ENCODE measurements around the gene STXBP4.
"Not testable (repeated sequence)": the region's sequence is repeated elsewhere in the genome, so short reads cannot be mapped to it uniquely, and the experiment has no call there.

The STXBP4 gene

DNA sequence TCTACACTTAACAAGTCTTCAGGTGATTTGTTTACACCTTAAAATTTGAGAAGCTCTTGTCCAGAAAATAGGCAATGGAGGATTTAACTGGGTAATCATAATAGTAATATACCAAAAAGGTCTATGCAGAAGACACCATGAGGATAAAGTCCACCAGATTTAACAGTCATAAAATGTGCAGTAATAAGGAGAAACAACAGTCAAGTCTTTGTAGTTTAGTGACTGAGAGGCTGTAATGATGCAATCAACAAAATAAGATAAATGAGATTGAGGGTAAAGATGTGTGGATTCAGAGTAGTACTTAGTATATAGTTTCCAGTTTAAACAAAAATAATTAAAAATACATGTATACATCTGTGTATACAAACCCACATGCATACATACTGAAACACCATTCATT lies 91.2 kb downstream of the STXBP4 start:
- DNase-seq: no peak

DNA sequence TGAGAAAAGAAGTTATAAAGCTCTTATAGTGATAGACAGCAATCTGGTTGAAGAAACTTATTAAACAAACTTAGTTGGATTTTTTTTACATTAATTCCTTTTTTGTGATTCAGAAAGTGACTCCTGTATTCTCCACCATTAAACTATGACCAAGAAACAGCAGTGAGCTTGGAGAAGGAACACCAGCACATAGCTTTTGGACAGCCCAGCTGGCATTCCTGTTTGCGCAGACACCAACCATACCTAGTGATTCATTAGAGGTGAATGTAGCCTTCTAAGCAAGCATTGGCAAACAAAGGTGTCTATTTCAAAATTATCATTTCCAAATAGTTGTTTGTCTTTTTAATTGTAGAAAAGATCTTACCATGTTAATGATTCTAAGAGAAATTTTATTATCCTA lies 94.4 kb downstream of the STXBP4 start:
- DNase-seq: no peak

DNA sequence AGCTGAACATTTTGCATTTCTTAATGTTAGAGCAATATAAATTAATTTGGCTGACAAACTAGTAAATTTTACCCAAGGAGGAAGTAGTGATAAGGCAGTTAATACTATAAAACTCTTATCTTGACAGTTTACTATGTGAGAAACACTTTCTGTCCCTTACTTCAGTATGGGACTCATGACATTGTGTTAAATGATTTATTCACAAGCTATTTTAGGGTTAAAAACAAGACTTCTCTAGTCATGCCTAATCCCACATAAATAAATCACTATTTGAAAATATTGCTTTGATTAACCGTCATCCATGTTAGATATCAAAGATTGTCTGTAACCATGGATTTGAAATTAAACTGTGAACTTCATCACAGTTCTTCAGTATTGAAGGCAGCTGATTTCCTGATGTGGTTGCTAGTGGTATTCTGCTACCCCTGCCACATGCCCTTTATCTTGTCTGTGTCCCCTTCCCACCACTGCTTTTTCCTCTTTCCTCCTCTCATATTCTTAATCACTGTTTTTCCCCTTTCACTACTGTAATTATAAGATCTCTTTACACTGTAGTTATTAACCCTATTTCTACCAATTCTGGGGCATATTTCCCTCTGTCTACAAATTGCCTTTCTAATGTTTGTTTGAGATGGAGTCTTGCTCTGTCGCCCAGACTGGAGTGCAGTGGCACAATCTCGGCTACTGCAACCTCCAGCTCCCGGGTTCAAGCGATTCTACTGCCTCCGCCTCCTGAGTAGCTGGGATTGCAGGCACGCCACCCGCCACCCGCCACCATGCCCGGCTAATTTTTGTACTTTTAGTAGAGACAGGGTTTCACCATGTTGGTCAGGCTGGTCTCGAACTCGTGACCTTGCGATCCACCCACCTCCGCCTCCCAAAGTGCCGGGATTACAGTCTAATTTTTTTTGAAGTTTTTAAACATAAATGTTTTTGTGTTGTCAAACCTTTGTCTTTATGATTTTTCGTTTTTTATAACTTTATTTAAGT lies 95.6 kb downstream of the STXBP4 start:
- no peak for DNase-seq

DNA sequence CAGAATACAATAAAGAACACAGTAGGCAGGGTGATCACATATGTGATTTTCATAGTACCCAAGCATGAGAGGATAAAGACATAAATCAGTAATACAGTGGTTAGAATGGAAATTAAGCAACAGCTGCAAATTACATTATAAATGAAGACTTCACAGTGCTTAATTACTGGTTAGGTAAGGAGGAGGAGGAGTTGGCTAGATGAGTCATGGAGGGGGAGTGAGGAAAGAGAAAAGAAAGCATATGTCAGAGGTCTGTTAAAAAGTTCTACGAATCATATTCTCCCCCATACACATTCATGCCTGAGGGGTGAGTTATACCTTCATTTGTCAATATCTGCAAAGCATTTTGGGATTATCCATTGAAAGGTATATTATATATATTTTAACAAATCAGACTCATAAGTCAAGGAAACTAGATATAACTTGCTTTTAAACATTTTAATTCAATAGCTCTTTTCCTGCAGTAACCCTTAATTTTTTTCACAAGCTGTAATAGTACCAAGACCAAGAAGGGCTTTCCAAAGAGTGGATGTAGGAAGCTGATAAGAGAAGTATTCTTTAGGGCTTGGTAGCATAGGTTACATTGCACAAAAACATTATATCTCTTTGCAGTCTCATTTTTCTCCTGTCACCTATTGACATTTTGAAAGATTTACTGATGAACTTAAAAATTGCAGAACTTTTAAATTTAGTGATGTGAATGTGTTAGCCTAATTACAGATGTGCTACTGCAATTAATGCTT lies 99.3 kb downstream of the STXBP4 start:
- no peak for DNase-seq

DNA sequence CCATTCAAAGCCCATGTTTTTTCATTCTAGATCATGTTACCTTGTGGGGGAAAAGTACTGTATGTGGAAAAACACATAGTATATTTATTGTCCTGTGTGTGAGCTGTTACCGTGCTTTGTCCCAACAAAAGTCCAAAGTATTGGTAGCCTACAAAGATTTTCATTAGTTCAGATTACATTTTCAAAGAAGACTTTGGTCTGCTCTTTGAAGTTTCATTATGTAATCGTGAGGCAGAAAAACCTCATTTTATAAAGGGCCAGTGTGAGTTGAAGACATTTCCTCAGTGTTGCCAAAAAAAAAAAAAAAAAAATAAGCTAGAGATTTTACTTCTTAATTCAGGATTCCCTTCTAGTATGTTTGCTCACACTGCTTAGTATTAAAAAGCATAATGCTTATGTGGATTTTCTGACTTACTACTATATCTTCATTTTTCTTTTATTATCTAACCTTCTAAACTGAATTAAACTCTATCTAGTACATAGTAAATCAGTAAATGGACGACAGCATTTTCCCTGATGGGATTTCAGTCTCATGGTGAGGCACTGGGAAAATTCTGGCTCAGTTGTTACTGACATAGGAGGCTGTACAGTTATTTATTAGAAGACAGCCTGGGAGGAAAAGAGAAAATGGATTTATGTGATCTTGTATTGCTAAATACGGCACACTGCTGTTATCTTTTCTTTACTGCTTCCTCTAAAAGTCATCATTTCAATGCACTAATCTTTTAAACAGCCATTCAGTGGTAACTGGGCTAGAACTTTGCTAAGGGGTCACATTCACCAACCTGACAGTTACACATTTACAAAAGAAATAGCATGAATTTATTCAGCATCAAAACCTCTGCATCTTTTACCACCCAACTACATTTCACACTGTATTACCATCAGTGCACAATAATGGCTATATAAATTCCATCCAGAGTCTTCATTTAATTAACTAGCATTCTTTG lies 100.6 kb downstream of the STXBP4 start:
- DNase-seq: no peak

DNA sequence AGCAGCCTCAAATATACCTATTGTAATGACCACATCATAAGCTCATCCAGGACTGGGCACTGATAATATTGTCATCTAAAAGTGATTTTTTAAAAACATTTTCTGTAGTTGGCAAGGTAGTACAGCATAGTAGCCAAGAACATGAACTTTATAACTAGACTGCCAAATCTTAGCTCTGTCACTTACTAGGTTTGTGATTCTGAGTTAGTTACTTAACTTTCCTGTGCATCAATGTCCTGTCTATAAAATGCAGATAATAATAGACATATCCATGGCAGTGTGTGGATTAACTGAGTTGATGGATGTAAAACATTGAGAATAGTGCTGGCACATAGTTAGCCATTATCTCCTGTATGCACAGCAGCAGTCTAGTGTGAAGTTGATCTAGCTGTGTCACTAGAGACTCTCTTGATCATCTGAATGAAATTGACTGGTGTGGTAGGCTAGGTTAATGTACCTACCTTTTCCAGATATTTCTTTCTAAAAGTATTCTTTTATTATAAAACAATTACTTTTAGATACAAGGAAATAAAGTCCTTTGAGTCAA lies 101.5 kb downstream of the STXBP4 start:
- DNase-seq: no peak

DNA sequence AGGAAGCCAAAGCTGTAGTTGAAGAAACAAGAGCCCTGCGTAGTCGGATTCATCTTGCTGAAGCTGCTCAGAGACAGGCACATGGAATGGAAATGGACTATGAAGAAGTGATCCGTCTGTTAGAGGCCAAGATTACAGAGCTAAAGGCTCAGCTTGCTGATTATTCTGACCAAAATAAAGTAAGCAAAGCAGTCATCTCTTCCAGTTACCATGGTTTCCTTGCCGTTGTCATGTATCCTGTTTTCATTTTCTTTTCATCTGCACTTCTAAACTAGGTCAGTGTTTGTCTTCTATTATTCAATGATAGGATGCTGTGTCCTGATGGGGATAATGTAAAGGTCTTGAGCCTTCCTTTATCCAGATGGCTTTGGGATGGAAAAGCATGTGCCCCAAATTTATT lies 104.3 kb downstream of the STXBP4 start:
- DNase-seq: no peak

DNA sequence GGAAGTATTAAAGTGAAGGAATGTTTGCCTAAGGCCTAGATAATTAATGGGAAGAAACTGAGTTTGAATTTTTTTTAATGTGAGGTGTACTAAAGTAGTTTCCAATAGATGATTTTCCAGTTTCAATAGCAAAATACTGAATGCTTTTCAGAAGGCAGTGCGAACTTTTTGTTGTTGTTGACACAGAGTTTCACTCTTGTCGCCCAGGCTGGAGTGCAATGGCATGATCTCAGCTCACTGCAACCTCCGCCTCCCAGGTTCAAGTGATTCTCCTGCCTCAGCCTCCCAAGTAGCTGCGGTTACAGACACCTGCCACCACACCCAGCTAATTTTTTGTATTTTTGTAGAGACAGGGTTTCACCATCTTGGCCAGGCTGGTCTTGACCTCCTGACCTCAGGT lies 104.9 kb downstream of the STXBP4 start:
- not testable (repeated sequence) for DNase-seq

DNA sequence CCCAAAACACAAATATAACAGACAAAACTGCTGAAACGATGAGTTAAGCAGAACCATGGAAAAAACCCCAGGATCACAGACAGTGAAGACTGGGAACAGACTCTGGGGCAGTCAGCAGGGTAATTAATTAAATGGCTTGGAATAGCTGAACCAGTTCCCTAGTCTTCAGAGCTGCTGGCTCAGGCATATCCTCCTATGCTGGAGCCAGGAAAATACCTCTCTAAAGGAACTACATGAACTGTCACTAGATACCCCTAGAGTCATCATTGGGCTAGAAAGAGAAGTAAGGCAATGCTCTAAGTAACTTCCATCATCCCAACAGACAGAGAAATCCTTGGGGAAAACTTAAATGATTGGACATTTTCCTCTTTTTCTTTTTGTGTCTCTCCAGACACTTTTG lies 113.0 kb downstream of the STXBP4 start:
- no peak for DNase-seq

DNA sequence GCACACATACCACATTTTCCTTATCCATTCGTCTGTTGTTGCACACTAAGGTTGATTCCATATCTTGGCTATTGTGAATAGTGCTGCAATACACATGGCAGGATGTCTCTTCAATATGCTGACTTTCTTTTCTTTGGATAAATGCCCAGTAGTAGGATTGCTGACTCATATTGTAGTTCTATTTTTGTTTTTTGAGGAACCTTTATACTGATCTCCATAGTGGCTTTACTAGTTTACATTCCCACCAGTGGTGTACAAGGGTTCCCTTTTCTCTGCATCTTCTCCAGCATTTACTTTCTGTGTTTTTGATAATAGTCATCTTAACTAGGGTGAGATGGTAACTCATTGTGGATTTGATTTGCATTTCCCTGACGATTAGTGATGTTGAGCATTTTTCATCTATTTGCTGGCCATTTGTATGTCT lies 118.1 kb downstream of the STXBP4 start:
- peak; percentile 67 for DNase-seq

DNA sequence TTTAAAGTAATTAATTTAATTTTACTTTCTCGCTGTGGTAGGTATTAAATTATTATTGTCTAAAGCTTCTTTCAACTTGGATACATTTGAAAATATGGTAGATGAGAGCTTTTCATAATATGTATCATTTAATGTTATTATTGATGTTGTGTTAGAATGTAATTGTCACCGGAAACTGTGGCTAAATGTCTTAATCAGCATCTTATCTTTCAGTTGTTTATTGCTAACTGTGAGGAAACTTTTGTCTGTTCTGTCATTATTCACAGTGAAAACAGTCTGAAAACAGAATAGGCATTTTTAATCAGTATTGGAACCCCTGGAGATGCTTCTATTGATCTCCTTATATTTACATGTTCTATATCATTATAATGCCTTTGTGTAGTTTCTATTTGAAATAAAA lies 120.7 kb downstream of the STXBP4 start:
- no peak for DNase-seq

DNA sequence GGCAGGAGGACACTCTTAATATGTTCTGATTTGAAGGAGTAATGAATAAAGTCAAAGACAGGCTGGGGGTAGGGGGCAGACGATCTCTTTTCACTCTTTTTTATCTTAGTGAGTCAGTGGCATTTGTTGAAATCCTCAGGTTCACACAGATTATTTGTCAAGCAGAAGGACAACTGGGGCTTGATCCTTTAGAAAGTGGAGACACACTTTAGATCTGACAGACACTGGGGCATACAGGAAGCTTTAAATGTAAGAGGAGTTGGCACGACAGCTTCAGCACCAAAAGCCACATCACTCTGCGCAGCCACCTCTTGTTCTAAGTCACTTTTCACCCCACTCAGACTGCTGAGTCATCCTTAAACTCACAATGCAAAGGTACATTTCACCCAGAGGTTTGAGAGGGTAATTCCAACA lies 121.5 kb downstream of the STXBP4 start:
- DNase-seq: peak; percentile 72

DNA sequence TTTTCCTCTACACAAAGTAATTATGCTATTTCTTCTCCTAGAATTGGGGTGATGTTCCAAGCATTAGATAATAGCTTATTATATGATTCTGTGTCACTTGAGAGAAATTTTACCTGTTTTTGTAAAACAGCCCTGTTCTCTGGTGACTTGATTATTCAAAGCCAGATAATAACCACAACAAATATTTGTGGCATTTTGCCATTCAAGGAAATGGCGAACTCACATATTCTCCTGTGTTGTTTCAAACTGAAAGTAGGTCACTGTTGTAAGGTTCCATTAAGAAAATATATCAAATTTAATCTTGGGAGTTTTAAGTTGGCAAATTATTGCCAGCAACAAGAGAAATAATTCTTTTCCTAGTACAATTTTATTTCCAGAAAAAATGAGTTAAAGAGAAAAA lies 124.8 kb downstream of the STXBP4 start:
- no peak for DNase-seq

DNA sequence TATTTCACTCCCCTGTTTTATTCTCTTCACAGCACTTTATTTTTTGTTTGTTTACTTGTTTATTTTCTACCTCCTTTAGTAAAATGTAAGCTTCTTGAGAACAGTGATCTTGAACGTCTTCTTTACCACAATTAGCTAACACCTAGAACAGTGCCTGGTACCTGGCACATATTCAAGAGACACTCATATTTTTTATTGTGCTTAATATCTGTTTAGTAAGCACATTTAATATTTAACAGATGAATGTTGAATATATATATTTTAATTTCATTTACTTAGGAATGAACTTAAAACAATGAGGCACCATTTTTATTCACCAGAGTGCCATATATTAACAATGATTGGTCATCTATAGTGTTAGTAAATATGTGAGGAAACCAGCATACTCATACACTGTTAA lies 130.2 kb downstream of the STXBP4 start:
- DNase-seq: no peak

DNA sequence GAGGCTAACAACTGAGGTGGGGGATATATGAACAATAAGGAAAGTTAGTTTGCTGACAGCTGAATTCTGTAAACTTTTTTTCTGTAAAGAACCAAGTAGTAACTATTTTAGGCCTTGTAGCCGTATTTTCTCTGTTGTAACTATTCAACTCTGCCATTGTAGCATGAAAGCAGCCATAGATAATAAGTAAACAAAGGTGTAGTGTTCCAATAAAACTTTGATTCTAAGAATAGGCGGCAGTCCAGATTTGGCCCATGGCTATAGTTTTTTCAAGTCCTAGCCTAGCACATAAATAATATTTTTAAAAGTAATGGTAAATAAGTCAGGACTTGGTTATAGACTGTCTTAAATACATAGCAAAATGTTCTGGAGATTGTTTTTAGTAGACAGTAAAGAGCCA lies 142.0 kb downstream of the STXBP4 start:
- no peak for DNase-seq

DNA sequence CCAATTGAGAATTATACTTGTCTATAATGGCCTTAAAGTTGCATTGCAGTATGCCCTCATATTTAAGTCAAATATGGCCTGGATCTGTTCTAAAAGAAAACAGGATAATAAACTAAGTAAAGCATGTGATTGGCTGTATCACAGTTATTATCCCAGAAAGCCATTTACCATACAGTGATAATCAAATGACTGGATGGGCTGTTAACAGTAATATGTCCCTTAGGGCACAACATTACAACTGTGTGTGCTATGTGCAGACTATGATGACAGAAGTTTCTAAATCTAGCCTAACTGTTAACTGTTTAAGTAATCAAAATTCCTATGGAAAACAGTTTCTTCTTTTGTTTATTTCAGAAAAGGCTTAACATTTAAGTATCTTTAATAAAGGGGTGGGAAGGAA lies 145.7 kb downstream of the STXBP4 start:
- no peak for DNase-seq

DNA sequence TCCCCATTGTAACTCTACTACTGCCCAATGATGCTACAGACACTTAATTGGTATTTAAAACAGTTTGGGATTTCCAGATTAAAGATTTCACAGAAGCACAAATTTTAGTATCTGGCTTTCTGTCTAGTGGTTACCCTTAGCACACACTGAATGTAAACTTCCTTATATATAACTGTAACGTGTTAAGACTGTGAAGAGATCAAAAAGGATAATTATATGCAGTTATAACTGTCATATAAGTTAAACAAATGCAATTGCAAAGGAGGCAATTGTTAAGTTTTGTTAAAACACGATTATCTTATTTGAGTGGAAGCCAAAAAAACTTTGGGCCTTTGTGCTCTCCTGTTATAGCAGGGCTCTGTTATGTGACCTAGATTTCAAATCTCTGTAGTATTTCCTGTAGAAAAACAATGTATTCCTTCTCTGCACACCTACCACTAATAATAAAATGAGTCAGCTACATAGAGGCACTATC lies 147.9 kb downstream of the STXBP4 start:
- DNase-seq: no peak

DNA sequence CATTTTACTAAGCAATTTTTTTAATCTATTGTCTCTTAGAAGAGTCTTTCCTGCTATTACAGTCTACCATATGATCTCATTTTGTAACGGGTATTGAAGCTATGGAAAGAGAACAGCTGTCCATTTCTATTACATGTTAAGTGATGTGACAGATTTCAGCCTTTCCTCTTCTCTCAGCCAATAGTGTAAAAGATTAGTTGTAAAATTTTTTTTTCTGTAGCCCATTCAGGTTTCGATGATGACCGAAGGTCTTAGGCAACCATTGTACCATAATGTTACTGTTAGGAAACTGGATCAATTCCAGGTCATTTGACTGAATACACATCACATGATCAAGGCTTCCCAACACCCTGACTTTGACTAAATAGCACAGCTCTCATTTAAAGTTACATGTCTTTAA lies 148.6 kb downstream of the STXBP4 start:
- no peak for DNase-seq

DNA sequence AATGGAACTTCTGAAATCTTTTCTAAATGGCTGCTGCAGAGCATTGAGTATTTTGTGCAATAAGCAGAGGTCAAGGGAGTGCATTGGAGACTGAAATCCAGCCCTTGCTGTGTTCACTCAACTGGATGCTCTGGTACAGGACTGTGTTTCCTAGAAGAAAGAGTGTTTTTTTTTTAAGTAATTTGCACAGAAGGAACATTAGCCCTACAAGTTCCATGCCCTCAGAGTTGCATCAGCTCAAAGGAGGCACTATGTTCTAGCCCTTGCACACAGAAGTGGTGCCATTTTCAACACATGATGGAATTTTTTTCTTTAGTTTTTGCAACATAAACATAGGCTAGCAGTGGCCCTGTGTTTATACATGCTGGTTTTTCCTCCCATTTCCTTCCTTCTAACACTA lies 152.1 kb downstream of the STXBP4 start:
- DNase-seq: no peak

DNA sequence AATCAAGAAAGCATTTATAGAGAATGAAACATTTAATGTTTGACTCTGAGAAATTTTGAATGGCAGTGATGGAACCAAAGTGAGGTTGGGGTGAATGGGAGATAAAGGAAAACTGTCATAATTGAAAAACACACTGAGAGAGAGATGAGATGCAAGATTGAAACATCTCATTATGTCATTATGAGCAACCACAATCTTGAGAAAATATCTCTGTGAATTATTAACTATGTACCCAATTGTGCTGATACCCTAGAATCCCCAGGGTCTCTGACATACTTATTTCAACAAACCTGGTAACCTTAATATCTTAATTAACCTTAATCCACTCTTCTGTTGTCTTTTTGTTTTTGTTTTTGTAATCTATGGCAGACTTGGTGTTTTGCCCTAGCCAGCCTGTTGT lies 152.7 kb downstream of the STXBP4 start:
- no peak for DNase-seq

DNA sequence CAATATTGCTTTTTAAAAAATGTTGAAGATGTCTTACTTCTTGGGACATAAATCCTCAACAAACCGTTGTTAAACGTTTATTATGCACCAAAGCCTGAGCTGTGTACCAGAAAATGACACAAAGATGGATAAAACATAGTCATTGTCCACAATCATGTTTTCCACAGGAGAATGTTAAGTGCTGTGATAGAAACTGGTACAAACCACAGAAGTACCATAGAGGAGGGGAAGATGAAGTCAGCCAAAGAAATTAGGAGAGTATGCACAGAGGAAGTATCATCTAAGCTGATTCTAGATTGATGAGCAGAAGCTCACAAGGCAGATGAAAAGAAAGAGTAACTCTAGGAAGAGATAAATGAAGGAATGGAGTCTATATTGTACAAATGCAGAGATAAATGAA lies 153.5 kb downstream of the STXBP4 start:
- DNase-seq: no peak

DNA sequence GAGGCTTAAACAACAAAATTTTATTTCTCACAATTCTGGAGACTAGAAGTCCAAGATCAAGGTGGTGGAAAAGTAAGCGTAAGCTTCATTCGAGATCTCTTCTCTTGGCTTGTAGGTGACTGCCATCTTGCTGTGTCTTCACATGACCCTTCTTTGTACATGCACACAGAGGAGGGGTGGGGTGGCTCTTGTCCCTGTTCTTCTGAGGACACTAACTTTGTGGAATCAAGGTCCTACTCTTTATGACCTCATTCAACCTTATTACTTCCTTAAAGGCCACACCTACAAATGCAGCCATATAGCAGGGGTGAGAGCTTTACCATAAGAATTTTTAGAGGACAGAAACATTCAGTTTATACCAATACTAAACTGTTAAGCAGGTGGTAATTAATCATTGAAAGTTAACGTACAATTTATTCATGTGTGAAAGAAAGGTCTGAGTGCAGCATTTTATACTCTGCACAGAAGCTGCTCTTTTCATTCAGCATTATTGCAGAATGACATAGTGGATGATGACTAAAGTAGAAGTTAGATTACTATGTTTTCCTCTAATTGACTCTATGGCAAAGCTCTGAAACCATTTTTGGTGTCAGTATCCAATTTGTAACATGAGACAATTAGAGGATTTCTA lies 156.3 kb downstream of the STXBP4 start:
- no peak for DNase-seq
